Measurements from ENCODE around the gene RNU1-2.
"Not testable (repeated sequence)": the region's sequence is repeated elsewhere in the genome, so short reads cannot be mapped to it uniquely, and the experiment has no call there.

DNA sequence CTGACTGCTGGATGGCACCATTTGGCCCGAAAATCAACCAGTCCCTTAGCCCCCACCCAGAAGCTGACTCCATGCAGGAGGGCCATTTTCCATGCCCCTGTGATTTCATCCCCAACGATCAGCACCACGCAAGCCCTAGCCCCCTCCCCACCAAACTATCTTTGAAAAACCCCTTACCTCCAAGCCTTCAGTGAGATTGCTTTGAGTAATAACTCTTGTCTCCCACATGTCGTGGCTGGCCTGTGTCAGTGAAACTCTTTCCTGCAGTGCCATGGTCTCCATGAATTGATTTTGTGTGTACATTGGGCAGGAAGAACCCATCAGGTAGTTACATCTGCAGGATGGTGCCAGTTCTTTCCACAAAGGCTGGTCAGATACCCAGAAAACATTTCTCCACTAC is 2.0 kb upstream of the RNU1-2 start:
- not testable (repeated sequence) for TF ChIP-seq CTCF (IDR thresholded peaks at IDR 0.05; ENCODE audit: poor library complexity); EZH2 (IDR thresholded peaks at IDR 0.05; ENCODE audit: borderline replicate concordance)

Measured in hepatocyte (in vitro differentiated cells).